Fibroblast of lung (primary cell): ENCODE results near the gene DMAC1.

ENCODE experiments used
- EZH2 ChIP-seq: IDR thresholded peaks from 2 replicates; pipeline ENCODE4 v1.5.1; 2012; ENCODE audit warnings: low read length, control low read depth, mild to moderate bottlenecking; ENCODE audit errors: missing control alignments
- TF ChIP-seq, protein P1 (sequence below), 2 donors: IDR thresholded peaks in 1 of 2; conservative IDR thresholded peaks in 1 of 2; 1 replicate in 1 of 2; 2 replicates in 1 of 2; pipeline ENCODE4 v1.5.1; 2011 to 2012; ENCODE audit warnings: low read length in 2 of 2, control low read depth in 1 of 2, inconsistent platforms in 1 of 2, low read depth in 1 of 2, mild to moderate bottlenecking in 1 of 2

DNA sequence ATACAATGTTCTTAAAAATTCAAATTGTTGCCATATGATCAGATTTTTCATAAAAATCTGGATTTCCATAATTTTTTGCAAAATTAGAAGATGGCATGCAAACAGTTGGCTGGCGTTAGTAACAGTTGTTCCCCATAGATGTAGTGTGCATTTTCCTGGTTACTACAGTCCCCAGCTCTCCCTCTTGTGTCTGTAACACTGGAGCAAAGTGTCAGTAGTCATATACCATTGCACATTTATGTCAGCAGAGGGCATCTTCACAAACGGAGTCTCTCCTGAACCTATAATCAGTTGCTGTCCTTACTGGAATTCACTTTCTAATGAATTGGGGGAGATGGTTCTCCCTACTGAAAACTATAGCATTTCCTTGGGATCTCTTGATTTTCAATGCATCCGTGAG lies 44.7 kb upstream of the DMAC1 start:
- TF ChIP-seq, protein P1, sequence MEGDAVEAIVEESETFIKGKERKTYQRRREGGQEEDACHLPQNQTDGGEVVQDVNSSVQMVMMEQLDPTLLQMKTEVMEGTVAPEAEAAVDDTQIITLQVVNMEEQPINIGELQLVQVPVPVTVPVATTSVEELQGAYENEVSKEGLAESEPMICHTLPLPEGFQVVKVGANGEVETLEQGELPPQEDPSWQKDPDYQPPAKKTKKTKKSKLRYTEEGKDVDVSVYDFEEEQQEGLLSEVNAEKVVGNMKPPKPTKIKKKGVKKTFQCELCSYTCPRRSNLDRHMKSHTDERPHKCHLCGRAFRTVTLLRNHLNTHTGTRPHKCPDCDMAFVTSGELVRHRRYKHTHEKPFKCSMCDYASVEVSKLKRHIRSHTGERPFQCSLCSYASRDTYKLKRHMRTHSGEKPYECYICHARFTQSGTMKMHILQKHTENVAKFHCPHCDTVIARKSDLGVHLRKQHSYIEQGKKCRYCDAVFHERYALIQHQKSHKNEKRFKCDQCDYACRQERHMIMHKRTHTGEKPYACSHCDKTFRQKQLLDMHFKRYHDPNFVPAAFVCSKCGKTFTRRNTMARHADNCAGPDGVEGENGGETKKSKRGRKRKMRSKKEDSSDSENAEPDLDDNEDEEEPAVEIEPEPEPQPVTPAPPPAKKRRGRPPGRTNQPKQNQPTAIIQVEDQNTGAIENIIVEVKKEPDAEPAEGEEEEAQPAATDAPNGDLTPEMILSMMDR (conservative IDR thresholded peaks at IDR 0.05 in 1 of 2, IDR thresholded peaks at IDR 0.05 in 1 of 2; ENCODE audit: low read depth in 1 of 2, low read length in 2 of 2), result peak in 1 of 2 donors; percentile 50
- no peak for TF ChIP-seq EZH2
